ENCODE measurements around the gene ADSL. TPM values are rescaled to one million over a fixed set of nuclear protein-coding genes. Genes with fewer than 3 reads are reported as not detected.

ADSL gene
- total and polyA plus RNA-seq, 4 donors = 19.4 to 54.5 (median 39.8) TPM

DNA sequence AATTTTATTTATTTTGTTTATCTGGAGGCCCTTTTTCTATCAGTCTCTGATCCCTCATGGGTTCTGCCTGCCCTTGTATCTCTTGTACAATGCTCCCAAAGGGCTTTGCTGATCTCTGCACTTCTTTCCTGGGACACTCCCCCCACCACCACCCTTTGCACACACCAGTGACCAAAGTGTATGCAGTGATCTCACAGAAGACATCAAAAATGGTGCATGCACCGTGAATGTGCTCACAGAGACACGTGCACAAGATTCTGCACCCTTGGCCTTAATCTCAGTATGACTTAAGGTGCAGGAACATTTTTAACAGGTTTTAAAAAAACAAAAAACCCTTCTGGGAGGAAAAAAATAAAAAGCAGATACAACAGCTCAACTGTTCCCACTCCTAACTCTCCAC lies 12.2 kb upstream of the ADSL start:
- H3K4me3 ChIP-seq (ENCODE audit: low read depth in 1 of 3, low read length in 3 of 3) = no peak overlapping the region
- TF ChIP-seq FOXA1 (IDR thresholded peaks at IDR 0.05) = peak; percentile 1
- TF ChIP-seq YY1 (IDR thresholded peaks at IDR 0.05) = no peak
- no peak for TF ChIP-seq RAD21 (IDR thresholded peaks at IDR 0.05)
- H3K27me3 ChIP-seq (ENCODE audit: control insufficient read depth in 4 of 4, insufficient read depth in 4 of 4, low read length in 3 of 4) = no peaks in the 10 kb centered on the region
- H3K4me1 ChIP-seq (ENCODE audit: control insufficient read depth in 4 of 4, insufficient read depth in 4 of 4, low read length in 3 of 4) = no peaks in the 10 kb centered on the region
- no peaks in the 10 kb centered on the region for H3K9me3 ChIP-seq (ENCODE audit: control insufficient read depth in 4 of 4, low read length in 3 of 4)
- H3K36me3 ChIP-seq (ENCODE audit: control insufficient read depth in 4 of 4, insufficient read depth in 3 of 4, low read depth in 1 of 4, low read length in 3 of 4) = peaks cover 0 to 10% (median 5%) of the 10 kb centered on the region in 4 donors
- H3K27ac ChIP-seq (ENCODE audit: low read depth in 1 of 2, low read length in 2 of 2) = no peak overlapping the region
- no peak overlapping the region for H3K9ac ChIP-seq (ENCODE audit: low read depth in 1 of 2, low read length in 2 of 2)
- WGBS = 85% methylated on average over 2 of the region's 2 CpGs
- DNase-seq (ENCODE audit: low spot score) = no peak

DNA sequence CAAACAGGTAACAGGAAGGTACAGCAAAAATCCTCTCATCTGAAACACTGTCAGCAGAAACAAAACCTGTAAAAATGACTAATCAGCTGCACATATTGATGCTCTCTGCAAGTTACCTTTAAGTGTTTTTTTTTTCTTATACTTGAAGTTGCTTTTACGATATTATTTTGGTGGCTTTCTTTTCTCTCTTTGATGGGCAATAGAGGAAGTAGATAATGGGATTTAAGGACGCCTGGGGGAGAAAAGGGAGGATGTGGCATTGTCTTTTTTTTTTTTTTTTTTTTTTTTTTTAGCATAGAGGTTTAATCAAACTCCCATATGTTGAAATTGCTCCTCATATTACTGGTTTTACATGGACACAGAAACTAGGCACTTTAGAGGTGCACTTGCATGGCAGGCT lies 11.4 kb upstream of the ADSL start:
- no peaks in the 10 kb centered on the region for H3K9me3 ChIP-seq (ENCODE audit: control insufficient read depth in 4 of 4, low read length in 3 of 4)
- H3K4me3 ChIP-seq (ENCODE audit: low read depth in 1 of 3, low read length in 3 of 3) = no peak overlapping the region
- DNase-seq (ENCODE audit: low spot score) = no peak
- H3K36me3 ChIP-seq (ENCODE audit: control insufficient read depth in 4 of 4, insufficient read depth in 3 of 4, low read depth in 1 of 4, low read length in 3 of 4) = peaks cover 0 to 10% (median 5%) of the 10 kb centered on the region in 4 donors
- no peak overlapping the region for H3K27ac ChIP-seq (ENCODE audit: low read depth in 1 of 2, low read length in 2 of 2)
- H3K4me1 ChIP-seq (ENCODE audit: control insufficient read depth in 4 of 4, insufficient read depth in 4 of 4, low read length in 3 of 4) = no peaks in the 10 kb centered on the region
- no peaks in the 10 kb centered on the region for H3K27me3 ChIP-seq (ENCODE audit: control insufficient read depth in 4 of 4, insufficient read depth in 4 of 4, low read length in 3 of 4)
- no peak overlapping the region for H3K9ac ChIP-seq (ENCODE audit: low read depth in 1 of 2, low read length in 2 of 2)
- TF ChIP-seq, protein P1, sequence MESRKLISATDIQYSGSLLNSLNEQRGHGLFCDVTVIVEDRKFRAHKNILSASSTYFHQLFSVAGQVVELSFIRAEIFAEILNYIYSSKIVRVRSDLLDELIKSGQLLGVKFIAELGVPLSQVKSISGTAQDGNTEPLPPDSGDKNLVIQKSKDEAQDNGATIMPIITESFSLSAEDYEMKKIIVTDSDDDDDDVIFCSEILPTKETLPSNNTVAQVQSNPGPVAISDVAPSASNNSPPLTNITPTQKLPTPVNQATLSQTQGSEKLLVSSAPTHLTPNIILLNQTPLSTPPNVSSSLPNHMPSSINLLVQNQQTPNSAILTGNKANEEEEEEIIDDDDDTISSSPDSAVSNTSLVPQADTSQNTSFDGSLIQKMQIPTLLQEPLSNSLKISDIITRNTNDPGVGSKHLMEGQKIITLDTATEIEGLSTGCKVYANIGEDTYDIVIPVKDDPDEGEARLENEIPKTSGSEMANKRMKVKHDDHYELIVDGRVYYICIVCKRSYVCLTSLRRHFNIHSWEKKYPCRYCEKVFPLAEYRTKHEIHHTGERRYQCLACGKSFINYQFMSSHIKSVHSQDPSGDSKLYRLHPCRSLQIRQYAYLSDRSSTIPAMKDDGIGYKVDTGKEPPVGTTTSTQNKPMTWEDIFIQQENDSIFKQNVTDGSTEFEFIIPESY (IDR thresholded peaks at IDR 0.05) = no peak
- TF ChIP-seq EGR1 (IDR thresholded peaks at IDR 0.05; ENCODE audit: low read depth in 2 of 2) (no peak), CTCF (IDR thresholded peaks at IDR 0.05; ENCODE audit: low read depth, low read length, missing input control) (no peak), JUND (IDR thresholded peaks at IDR 0.05) (no peak), ATF3 (IDR thresholded peaks at IDR 0.05) (no peak)
- WGBS = 70% methylated on average over 2 of the region's 2 CpGs

DNA sequence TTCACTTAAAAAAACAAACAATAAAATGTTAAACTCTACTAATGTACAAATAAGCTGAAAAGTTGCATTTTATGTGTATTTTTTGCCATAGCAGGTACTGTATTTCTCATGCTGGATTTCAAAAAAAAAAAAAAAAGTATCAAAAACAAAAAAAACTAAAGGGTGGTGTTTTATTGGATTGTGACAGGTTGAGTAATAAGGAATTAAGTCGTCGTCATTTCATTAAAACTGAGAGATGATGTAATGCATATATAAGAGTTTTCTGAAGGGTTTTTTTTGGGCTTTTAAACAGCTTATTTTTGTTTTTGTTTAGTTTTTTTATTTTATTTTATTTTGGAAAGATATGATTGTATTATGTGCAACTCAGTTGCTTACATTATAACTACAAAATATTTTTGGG lies 10.9 kb upstream of the ADSL start:
- no peaks in the 10 kb centered on the region for H3K4me1 ChIP-seq (ENCODE audit: control insufficient read depth in 4 of 4, insufficient read depth in 4 of 4, low read length in 3 of 4)
- H3K9ac ChIP-seq (ENCODE audit: low read depth in 1 of 2, low read length in 2 of 2) = no peak overlapping the region
- no peaks in the 10 kb centered on the region for H3K9me3 ChIP-seq (ENCODE audit: control insufficient read depth in 4 of 4, low read length in 3 of 4)
- 77% methylated on average over 2 of the region's 2 CpGs for WGBS
- DNase-seq (ENCODE audit: low spot score) = no peak
- peaks cover 0 to 10% (median 4%) of the 10 kb centered on the region in 4 donors for H3K36me3 ChIP-seq (ENCODE audit: control insufficient read depth in 4 of 4, insufficient read depth in 3 of 4, low read depth in 1 of 4, low read length in 3 of 4)
- H3K4me3 ChIP-seq (ENCODE audit: low read depth in 1 of 3, low read length in 3 of 3) = no peak overlapping the region
- no peaks in the 10 kb centered on the region for H3K27me3 ChIP-seq (ENCODE audit: control insufficient read depth in 4 of 4, insufficient read depth in 4 of 4, low read length in 3 of 4)
- H3K27ac ChIP-seq (ENCODE audit: low read depth in 1 of 2, low read length in 2 of 2) = no peak overlapping the region
- TF ChIP-seq FOXA1 (IDR thresholded peaks at IDR 0.05) = no peak
- TF ChIP-seq NR2F2 (IDR thresholded peaks at IDR 0.05) = no peak
- no peak for TF ChIP-seq HNF4G (IDR thresholded peaks at IDR 0.05)
- TF ChIP-seq HNF4A (conservative IDR thresholded peaks at IDR 0.05) = no peak
- TF ChIP-seq GABPA (IDR thresholded peaks at IDR 0.05 in 1 of 2, conservative IDR thresholded peaks at IDR 0.05 in 1 of 2) = no peak
- TF ChIP-seq FOXA2 (IDR thresholded peaks at IDR 0.05) = no peak
- TF ChIP-seq, protein P2, sequence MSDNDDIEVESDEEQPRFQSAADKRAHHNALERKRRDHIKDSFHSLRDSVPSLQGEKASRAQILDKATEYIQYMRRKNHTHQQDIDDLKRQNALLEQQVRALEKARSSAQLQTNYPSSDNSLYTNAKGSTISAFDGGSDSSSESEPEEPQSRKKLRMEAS (IDR thresholded peaks at IDR 0.05) = no peak
- no peak for TF ChIP-seq SP1 (IDR thresholded peaks at IDR 0.05)
- TF ChIP-seq EGR1 (IDR thresholded peaks at IDR 0.05; ENCODE audit: low read depth in 2 of 2) = no peak
- TF ChIP-seq ATF3 (IDR thresholded peaks at IDR 0.05) = no peak
- TF ChIP-seq TAF1 (conservative IDR thresholded peaks at IDR 0.05) = no peak
- TF ChIP-seq RAD21 (IDR thresholded peaks at IDR 0.05) = no peak
- TF ChIP-seq REST (IDR thresholded peaks at IDR 0.05) = no peak
- TF ChIP-seq JUND (IDR thresholded peaks at IDR 0.05) = no peak
- TF ChIP-seq CTCF (IDR thresholded peaks at IDR 0.05; ENCODE audit: low read depth, low read length, missing input control) = no peak

Measured in liver (tissue), 9 donors.